Measurements from ENCODE around the gene MOB3B.

MOB3B gene

DNA sequence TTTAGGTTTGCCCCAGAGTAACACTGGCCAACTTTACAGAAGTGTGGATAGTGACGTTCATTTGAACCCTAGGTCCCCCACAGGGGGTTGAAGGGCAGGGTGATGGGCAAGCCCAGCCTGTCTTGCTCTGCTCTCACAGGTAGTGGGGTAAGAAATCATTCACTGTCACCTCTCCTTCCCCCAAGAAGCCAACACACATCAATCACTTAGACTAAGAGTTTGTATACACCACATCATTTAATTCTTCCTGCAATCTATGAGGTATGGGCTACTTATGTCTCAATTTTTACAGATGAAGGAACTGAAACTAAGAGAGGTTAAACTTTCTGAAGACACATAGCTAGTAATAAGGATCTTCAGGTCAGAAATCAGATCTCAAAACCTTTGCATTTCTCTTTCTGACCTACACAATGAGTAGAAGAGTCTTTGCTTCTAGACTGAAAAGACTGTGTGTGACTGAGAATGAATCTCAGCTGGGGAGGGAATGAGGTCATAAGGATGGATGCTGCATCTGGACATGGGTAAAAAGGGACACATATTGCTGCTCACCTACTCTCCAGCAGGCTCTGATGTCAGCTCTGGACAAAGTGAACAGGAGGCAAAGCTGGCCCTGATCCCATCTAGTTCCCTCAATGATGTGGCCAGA, 151.7 kb downstream of the MOB3B start:
- no peak for DNase-seq (ENCODE audit: low read depth)
- H3K4me3 ChIP-seq (ENCODE audit: low read length), result no peak overlapping the region
- TF ChIP-seq, protein P1, sequence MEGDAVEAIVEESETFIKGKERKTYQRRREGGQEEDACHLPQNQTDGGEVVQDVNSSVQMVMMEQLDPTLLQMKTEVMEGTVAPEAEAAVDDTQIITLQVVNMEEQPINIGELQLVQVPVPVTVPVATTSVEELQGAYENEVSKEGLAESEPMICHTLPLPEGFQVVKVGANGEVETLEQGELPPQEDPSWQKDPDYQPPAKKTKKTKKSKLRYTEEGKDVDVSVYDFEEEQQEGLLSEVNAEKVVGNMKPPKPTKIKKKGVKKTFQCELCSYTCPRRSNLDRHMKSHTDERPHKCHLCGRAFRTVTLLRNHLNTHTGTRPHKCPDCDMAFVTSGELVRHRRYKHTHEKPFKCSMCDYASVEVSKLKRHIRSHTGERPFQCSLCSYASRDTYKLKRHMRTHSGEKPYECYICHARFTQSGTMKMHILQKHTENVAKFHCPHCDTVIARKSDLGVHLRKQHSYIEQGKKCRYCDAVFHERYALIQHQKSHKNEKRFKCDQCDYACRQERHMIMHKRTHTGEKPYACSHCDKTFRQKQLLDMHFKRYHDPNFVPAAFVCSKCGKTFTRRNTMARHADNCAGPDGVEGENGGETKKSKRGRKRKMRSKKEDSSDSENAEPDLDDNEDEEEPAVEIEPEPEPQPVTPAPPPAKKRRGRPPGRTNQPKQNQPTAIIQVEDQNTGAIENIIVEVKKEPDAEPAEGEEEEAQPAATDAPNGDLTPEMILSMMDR (conservative IDR thresholded peaks at IDR 0.05; ENCODE audit: low read length), result no peak

DNA sequence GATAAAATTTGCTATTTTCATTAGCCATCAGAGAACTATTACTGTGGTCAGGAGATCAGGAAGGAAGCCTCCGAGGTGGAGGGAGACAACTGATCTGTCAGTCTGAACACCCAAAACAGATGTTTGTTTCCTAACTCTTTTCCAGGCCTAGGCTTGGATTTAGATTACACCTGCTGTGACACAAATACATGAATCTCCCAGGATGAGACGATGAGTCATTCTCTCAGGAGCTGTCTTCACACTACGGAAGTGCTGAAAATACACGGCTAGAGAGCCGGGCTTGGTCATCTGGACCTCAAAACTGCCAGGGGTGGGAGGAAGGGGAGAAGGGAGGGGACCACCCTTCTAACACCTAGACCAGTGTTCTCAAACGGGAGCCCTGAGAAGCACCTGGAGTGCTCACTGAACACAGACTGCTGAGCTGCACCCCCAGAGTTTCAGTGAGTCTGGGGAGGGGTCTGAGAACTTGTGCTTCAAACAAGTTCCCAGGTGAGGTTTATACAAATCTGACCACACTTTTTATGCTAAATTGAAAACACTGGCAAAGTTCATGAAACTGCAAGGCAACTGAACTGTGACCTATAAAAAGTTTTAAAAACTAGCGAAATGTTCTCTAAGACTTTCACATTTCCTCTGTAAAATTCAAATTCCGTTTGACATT, 152.3 kb downstream of the MOB3B start:
- TF ChIP-seq, protein P1 (conservative IDR thresholded peaks at IDR 0.05; ENCODE audit: low read length), result no peak
- no peak for DNase-seq (ENCODE audit: low read depth)
- H3K4me3 ChIP-seq (ENCODE audit: low read length), result no peak overlapping the region

DNA sequence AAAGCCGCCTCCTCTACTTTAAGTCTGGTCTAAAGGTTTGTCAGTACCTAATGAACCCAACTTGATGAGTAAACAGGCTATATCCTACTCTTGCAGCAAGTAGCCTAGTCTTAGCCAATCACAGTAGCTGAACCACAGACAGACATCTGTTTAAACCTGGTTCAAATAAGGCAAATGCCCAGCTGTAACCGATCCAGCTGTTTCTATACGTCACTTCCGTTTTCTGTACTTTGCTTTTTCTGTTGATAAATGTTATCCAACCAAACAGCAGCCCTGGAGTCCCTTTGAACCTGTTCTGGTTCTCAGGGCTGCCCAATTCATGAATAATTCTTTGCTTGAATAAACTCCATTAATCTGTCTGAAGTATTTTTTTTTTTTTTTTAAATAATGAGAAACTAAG, 155.8 kb downstream of the MOB3B start:
- TF ChIP-seq, protein P1 (conservative IDR thresholded peaks at IDR 0.05; ENCODE audit: low read length), result no peak
- H3K4me3 ChIP-seq (ENCODE audit: low read length), result no peak overlapping the region
- no peak for DNase-seq (ENCODE audit: low read depth)

DNA sequence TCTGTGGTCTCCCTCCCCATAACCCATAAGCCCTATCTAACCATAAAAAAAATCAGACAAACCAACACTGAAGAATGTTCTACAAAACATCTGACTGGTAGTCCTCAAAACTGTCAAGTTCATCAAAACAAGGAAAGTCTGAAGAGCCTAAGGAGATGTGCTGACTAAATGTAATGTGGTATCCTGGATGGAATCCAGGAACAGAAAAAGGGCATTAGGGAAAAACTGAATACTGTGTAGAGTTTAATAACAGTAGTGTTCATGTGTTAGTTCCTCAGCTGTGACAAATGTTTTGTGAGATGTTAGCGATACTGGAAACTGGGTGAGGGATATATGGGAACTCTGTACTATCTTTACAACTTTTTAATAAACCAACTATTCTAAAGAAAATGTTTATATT, 157.0 kb downstream of the MOB3B start:
- no peak overlapping the region for H3K4me3 ChIP-seq (ENCODE audit: low read length)
- DNase-seq (ENCODE audit: low read depth), result no peak
- TF ChIP-seq, protein P1 (conservative IDR thresholded peaks at IDR 0.05; ENCODE audit: low read length), result no peak

DNA sequence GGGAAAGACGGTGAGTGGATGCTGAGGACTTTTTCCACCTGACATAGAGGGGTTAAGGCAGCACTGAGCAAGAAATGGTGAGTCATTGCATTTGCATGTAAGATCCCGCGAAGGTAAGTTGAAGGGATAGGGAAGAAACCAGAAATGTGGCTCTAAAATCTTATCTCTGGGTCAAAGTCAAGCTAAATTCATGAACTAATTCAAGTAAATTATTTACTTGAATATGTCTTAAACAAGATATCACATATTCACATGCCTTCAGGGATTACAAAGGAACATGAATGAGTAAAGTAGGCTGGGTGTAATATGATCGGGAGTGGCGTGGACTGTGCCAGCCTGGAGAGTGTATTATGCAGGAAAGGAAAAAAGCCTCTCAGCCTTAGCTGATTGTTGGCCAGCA, 158.2 kb downstream of the MOB3B start:
- no peak for DNase-seq (ENCODE audit: low read depth)
- H3K4me3 ChIP-seq (ENCODE audit: low read length), result no peak overlapping the region
- TF ChIP-seq, protein P1 (conservative IDR thresholded peaks at IDR 0.05; ENCODE audit: low read length), result no peak

DNA sequence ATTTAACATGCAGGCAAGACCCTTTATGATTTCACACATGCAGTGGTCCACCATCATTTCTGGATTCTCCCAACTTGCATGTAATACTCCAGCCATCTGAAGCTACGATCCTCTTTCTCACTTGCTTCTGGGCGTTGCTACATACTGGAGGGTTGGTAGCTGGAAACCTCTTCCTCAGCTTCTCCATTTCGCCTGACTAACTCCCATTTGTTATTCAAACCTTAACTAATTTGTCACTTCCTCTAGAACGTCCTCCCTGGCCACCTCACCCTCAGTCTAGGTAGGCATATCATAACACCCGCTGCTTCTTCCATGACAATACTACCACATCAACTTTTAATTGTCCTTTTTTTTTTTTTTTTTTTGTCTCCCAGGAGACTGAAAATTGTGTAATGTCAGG, 160.0 kb downstream of the MOB3B start:
- no peak for DNase-seq (ENCODE audit: low read depth)
- TF ChIP-seq, protein P1 (conservative IDR thresholded peaks at IDR 0.05; ENCODE audit: low read length), result no peak
- no peak overlapping the region for H3K4me3 ChIP-seq (ENCODE audit: low read length)

DNA sequence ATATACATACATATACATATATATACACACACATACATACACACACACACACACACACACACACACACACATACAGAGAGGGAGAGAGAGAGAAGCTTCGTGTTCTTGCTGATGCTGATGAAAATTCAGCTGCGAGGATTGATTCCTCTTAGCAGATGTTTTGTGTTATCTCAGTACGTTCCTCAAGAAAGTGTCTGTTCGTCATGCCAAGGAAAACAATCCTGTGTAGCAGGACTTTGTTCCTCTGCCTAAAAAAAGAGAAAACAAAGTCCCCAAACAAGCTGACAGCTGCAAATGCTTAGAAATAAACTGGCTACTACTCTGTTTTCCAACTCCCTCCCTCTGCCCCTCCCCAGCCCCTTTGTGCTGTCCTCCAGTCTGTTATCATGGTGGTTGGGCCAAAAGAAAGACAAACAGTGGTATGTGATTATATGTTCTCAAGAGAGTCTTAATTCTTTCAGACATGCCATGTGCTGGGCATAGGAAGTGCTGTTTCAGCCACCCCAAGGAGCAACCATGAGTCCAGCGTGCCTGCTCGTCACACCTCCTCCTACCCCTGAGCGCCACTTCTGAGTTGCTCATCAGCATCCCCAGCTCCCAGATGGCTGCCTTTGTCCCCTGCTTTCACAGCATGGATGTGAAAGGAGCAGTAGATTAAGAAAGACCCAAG, 161.2 kb downstream of the MOB3B start:
- TF ChIP-seq, protein P1 (conservative IDR thresholded peaks at IDR 0.05; ENCODE audit: low read length), result no peak
- no peak overlapping the region for H3K4me3 ChIP-seq (ENCODE audit: low read length)
- DNase-seq (ENCODE audit: low read depth), result peak; percentile 79

All from AG10803 (cell line).